GM21576 (cell line): ENCODE data around the gene SLC4A8.
"Not testable (repeated sequence)": the region's sequence is repeated elsewhere in the genome, so short reads cannot be mapped to it uniquely, and the experiment has no call there.

Source experiments
- ATAC-seq: cut with Tn5 transposase; IDR thresholded peaks from one replicate; pipeline ENCODE4 v1.9.1; 2021; ENCODE audit warnings: mild to moderate bottlenecking, moderate library complexity; ENCODE audit not compliant: unreplicated experiment

The SLC4A8 gene

GRCh38 chr12:51421266-51421884 lies 3.3 kb upstream of the SLC4A8 start:
- no peak for ATAC-seq

GRCh38 chr12:51424094-51424661 lies 453 bp upstream of the SLC4A8 start:
- ATAC-seq = no peak

GRCh38 chr12:51428256-51428655 lies 3.6 kb downstream of the SLC4A8 start:
- no peak for ATAC-seq

GRCh38 chr12:51429700-51430099 lies 5.1 kb downstream of the SLC4A8 start:
- no peak for ATAC-seq

- no peak for ATAC-seq
These were observed 5.7 kb downstream of the SLC4A8 start for GRCh38 chr12:51430196-51430895.

GRCh38 chr12:51432921-51433320 lies 8.3 kb downstream of the SLC4A8 start:
- no peak for ATAC-seq

- no peak for ATAC-seq
These were observed 9.7 kb downstream of the SLC4A8 start for GRCh38 chr12:51434305-51434704.

- ATAC-seq = no peak
These were observed 12.8 kb downstream of the SLC4A8 start for GRCh38 chr12:51437431-51437830.

- no peak for ATAC-seq
These were observed 14.7 kb downstream of the SLC4A8 start for GRCh38 chr12:51439330-51439729.

GRCh38 chr12:51441583-51441982 lies 17.0 kb downstream of the SLC4A8 start:
- ATAC-seq = no peak

- no peak for ATAC-seq
These were observed 17.7 kb downstream of the SLC4A8 start for GRCh38 chr12:51442324-51442723.

- ATAC-seq = no peak
These were observed 18.9 kb downstream of the SLC4A8 start for GRCh38 chr12:51443573-51443972.

GRCh38 chr12:51448618-51449256 lies 24.1 kb downstream of the SLC4A8 start:
- no peak for ATAC-seq

GRCh38 chr12:51449580-51450246 lies 25.1 kb downstream of the SLC4A8 start:
- no peak for ATAC-seq

GRCh38 chr12:51450333-51450732 lies 25.7 kb downstream of the SLC4A8 start:
- ATAC-seq = no peak

GRCh38 chr12:51450806-51451205 lies 26.2 kb downstream of the SLC4A8 start:
- ATAC-seq = no peak

- not testable (repeated sequence) for ATAC-seq
These were observed 29.4 kb downstream of the SLC4A8 start for GRCh38 chr12:51454016-51454415.

- ATAC-seq = not testable (repeated sequence)
These were observed 30.4 kb downstream of the SLC4A8 start for GRCh38 chr12:51455050-51455449.

- ATAC-seq = no peak
These were observed 34.0 kb downstream of the SLC4A8 start for GRCh38 chr12:51458635-51459034.

GRCh38 chr12:51460519-51460918 lies 35.9 kb downstream of the SLC4A8 start:
- no peak for ATAC-seq

- ATAC-seq = no peak
These were observed 40.9 kb downstream of the SLC4A8 start for GRCh38 chr12:51465491-51465890.
